Iris pigment epithelial cell (primary cell): ENCODE results near the gene CHD9.
"Not testable (repeated sequence)": the region's sequence is repeated elsewhere in the genome, so short reads cannot be mapped to it uniquely, and the experiment has no call there.

Source experiments
- DNase-seq: peaks from one replicate; pipeline ENCODE4 v3.0.0-alpha.2; 2011; ENCODE audit warnings: low read depth

Gene CHD9

DNA sequence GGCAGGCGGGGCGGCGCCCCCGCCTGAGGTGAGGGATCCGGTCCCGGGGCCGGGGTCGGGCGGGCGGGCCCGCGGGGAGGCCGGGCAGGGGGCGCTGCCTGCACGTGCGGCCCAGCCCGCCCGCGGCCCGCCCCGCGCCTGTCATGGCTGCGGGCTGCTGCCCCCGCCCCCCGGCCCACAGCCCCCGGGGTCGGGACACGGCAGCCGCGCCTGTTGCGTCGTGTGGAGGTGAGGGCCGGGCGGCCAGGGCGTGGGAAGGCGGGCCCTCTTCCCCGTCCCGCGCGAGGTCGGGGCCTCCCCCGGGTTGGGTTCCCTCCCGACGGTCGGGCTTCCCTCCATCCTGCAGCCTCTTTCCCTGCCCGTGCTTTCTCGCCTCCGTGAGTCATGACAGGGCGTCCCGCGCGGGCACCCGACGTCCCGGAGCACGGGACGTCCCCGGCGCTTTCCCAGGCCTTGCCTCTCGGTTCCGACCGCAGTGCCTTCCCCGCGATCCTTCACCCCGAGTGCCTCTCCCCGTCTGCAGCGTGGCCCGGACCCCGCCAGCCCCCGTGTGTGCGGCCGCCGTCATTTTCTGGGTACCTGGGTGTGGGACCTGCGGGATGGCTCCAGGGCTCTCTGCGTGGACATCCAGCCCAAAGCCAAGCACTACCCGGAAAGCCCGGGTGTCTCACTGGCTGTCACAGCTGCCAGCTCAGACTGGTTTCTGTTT, 76.7 kb downstream of the CHD9 start:
- DNase-seq = peak; percentile 50

- no peak for DNase-seq
Observed at GRCh38 chr16:53132406-53132805, 77.6 kb downstream of the CHD9 start.

- no peak for DNase-seq
Observed at GRCh38 chr16:53135329-53135728, 80.5 kb downstream of the CHD9 start.

- peak; percentile 65 for DNase-seq
Observed at GRCh38 chr16:53142823-53143568, 88.2 kb downstream of the CHD9 start.

GRCh38 chr16:53147500-53148065, 92.8 kb downstream of the CHD9 start:
- DNase-seq = peak; percentile 13

GRCh38 chr16:53150769-53151168, 96.0 kb downstream of the CHD9 start:
- DNase-seq = no peak

DNA sequence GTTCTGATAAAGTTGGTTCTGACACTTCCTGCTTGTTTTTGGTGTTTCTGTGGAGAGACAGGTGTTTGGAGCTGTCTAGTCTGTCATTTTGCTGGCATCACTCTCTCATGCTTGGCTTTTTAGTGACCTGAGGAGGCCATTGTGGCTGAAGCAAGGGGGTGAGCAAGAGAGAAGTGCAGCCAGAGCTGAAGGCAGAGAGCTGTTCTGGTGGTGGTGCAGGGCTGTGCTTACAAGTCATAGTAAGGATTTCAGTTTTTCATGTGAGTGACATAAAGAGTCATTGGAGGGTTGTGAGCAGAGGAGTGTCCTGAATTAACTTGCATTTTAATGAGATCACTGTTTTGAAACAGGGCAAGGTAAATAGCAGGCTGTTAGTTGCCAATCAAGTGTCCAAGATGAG, 97.5 kb downstream of the CHD9 start:
- DNase-seq = peak; percentile 15

- peak; percentile 6 for DNase-seq
Observed at GRCh38 chr16:53153130-53153529, 98.3 kb downstream of the CHD9 start.

GRCh38 chr16:53154513-53154912, 99.7 kb downstream of the CHD9 start:
- DNase-seq = peak; percentile 27

DNA sequence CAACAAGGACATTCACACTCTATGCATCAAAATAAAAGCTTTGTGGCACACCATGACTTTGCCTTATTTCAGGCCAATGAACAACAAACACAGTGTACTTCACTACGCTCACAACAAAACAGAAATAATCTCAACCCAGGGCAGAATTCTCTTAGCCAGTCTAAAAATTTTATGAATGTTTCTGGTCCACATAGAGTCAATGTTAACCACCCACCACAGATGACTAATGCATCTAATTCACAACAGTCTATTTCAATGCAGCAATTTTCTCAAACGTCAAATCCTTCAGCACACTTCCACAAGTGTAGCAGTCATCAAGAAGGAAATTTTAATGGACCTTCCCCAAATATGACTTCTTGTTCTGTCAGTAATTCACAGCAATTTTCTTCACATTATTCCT, 101.7 kb downstream of the CHD9 start:
- peak; percentile 59 for DNase-seq

DNA sequence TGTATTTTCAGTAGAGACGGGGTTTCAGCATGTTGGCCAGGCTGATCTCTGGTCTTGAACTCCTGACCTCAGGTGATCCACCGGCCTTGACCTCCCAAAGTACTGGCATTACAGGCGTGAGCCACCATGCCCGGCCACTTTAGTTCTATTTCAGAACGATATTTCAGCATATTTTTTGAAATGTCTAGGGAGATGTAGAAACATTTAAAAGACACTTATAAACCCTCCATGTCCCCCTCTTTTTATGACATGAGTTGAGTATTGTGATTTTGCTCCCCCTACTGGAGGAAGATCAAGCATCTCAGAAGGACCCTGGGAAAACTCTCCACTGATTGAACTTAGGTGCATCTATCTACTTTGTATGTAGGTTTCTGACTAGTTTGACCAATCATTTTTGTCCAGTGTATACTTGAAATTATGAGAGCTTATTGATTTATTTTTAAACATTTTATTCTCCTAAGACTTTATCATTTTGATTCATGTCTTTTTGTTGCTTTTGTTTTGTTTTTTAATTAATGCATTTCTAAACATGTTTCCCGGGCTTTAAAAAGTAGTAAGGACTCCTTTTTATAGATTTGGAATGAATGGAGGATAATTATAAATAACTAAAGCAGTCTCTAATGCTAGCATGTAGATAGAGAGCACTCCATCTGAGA, 105.1 kb downstream of the CHD9 start:
- peak; percentile 57 for DNase-seq

GRCh38 chr16:53166099-53166498, 111.3 kb downstream of the CHD9 start:
- no peak for DNase-seq

GRCh38 chr16:53168744-53169143, 114.0 kb downstream of the CHD9 start:
- DNase-seq = no peak

GRCh38 chr16:53172517-53172916, 117.7 kb downstream of the CHD9 start:
- DNase-seq = no peak

- no peak for DNase-seq
Observed at GRCh38 chr16:53175118-53175517, 120.3 kb downstream of the CHD9 start.

GRCh38 chr16:53176434-53176833, 121.6 kb downstream of the CHD9 start:
- DNase-seq = no peak

GRCh38 chr16:53183442-53183841, 128.7 kb downstream of the CHD9 start:
- DNase-seq = peak; percentile 52

DNA sequence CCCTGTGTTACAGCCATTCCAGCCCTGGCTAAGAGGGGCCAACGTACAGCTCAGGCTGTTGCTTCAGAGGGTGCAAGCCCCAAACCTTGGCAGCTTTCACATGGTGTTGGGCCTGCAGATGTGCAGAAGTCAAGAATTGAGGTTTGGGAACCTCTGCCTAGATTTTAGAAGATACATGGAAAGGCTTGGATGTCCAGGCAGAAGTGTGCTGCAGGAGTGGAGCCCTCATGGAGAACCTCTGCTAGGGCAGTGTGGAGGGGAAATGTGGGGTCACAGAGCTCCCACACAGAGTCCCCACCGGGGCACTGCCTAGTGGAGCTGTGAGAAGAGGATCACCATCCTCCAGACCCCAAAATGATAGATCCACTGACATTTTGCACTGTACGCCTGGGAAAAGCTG, 130.9 kb downstream of the CHD9 start:
- DNase-seq = not testable (repeated sequence)

DNA sequence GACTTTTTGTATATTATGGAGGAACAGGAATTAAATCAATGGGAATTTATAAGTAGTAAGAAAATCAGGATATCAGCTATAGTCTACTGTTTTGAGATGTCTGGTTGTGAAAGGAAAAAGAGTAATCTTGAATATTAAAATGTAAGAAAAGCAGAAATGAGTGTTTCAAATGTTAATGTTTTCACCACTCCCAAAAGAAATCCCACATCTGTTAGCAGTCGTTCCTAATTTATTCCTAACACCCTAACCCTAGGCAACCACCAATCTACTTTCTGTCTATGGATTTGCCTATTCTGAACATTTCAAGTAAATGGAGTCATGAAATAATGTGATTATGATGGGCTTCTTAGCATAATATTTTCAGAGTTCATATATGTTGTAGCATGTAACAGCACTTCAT, 133.0 kb downstream of the CHD9 start:
- no peak for DNase-seq

DNA sequence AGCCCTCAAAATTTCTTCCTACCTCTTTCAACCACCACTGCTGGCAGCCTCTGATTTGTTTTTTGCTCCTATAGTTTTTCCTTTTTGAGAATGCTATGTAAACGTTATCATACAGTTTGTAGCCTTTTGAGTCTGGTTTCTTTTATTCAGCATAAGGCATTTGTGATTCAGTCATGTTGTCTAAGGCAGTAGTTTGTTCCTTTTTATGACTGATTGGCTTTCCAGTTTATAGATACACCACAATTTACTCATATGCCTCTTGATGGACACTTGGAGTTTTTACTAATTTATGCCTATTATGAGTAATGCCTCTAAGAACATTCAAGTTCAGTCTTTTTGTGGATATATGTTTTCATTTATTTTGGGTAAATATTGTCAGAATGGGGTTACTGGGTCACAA, 136.6 kb downstream of the CHD9 start:
- no peak for DNase-seq

DNA sequence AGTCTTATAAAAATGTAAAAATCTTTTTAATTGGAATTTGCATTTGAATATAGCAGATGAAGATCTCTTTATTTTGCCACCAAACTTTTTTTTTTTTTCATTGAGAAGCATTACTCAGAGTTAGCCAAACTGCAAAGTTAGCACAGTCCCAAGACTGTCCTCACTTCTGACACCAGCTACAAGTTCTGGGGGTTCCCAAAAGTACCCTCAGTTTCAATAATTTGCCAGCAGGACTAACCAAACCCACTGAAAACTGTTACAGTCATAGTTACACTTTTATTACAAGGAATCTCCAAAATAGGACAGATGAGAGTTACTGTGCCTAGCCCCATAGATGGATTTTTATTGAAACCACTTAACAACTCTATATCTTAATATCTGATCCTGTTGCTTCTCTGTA, 144.1 kb downstream of the CHD9 start:
- no peak for DNase-seq

- DNase-seq = no peak
Observed at GRCh38 chr16:53201900-53202299, 147.1 kb downstream of the CHD9 start.

DNA sequence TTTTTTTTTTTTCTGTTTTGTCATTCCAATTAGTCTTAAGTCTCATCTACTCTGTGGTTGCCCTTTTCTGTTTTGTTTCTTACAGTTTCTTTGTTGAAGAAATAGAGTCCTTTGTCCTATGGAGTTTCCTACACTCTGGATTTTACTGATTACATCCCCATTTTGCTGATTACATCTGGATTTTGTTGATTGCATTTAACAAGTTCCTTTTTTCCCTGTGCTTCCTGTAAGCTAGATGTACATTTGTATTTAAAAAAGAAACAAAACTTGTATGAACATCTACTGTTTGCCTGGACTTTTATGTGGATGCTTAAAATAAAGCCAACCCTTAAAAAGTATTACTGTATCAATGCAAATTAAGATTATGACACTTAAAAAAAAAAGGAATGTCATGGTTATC, 147.6 kb downstream of the CHD9 start:
- no peak for DNase-seq
